ENCODE measurements around the gene RDX. TPM values are rescaled to one million over a fixed set of nuclear protein-coding genes. Genes with fewer than 3 reads are reported as not detected.
A peak's percentile ranks its signal among the peaks of the same experiment; 100 is the strongest.
"Not testable (repeated sequence)": the region's sequence is repeated elsewhere in the genome, so short reads cannot be mapped to it uniquely, and the experiment has no call there.

The RDX gene
- total RNA-seq, 1 donor from 2014 or later: 56.3 TPM

DNA sequence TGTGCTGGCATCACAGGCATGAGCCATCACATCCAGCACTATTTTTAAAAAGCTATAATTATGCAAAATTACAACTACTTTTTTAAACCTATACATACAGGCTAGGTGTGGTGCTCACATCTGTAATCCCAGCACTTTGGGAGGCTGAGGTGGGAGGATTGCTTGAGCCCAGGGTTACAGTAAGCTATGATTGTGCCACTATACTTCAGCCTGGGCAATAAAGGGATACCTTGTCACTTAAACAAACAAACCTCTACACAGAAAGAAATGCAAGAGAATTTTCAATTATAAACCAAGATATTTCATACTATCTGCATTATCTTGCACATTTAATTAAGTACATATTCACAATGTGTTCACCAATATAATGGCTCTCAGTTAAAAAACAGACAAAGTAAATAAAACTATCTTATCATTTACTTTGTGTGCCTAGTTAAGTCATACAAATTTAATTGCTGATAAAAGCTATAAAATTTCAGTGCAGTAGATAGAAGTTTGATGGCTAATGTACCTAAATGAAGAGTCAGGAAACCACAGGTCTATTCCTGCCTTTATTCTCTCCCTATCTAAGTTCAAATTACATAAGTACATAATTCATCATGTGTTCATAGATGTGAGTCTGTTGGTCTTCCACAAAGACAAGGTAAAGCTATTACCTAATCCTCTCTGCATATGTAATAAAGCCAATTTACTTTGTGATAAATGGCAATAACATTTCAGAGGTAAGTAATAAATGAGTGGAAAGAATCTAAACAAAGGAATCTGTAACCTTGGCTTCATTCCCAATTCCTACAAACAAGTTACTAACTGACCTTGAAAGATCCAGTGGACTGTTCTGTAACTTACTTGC is 9.0 kb upstream of the RDX start:
- DNase-seq: no peak

DNA sequence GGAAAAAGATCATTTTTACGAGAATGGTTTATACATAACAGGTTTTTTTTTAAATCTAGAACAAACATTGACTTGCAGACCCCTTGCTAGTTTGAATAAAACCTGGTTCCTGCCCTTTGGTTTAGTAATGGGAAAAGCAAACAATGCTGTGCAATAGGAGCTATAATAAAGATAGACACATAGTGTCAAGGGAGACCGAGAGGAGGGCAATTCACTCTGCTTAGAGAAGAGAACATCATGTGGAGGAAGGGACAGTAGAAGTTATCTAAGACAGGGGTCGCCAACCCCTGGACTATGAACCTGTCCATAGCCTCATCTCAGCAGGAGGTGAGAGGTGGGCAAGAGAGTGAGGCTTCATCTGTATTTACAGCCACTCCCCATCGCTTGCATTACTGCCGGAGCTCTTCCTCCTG is 7.0 kb upstream of the RDX start:
- DNase-seq: no peak

DNA sequence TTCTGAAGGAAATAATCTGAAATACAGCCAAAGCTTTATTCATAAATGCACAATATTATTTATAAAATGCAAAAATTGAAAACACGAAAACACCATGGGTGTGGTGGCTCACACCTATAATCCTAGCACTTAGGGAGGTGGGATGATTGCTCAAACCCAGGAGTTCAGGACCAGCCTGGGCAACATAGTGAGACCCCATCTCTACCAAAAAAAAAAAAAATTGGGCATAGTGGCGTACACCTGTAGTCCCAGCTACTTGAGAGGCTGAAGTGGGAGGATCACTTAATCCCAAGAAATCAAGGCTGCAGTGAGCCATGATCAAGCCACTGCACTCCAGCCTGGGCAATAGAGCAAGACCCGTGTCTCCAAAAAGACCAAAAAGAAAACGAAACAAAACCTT is 5.2 kb upstream of the RDX start:
- no peak for DNase-seq

DNA sequence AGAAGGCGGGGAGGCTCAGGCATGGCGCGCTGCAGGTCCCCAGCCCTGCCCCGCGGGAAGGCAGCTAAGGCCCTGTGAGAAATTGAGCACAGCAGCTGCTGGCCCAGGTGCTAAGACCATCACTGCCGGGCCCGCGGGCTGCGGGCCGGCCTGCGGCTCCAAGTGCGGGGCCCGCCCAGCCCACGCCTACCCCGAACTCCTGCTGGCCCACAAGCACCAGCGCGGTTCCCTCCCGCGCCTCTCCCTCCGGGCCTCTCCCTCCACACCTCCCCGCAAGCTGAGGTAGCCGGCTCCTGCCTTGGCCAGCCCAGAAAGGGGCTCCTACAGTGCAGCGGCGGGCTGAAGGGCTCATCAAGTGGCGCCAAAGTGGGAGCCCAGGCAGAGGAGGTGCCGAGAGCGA is 4.6 kb upstream of the RDX start:
- no peak for DNase-seq

DNA sequence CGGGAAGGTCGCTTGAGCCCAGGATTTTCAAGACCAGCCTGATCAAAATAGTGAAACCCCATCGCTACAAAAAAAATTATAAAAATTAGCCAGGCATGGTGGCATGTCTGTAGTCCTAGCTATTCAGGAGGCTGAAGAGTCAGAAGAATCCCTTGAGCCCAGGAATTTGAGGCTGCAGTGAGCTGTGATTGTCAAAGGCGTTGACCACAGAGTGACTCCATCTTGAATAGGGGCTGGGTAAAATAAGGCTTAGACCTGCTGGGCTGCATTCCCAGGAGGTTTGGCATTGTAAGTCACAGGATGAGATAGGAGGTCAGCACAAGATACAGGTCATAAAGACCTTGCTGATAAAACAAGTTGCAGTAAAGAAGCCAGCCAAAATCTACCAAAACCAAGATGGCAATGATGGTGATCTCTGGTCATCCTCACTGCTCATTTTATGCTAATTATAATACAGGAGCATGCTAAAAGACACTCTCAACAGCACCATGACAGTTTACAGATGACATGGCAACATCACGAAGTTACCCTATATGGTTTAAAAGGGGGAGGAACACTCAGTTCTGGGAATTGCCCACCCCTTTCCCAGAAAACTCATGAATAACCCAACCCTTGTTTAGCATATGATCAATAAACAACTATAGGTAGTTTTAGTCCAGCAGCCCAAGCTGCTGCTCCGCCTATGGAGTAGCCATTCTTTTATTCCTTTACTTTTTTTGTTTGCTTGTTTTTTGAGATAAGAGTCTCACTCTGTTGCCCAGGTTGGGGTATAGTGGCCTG is 2.8 kb upstream of the RDX start:
- no peak for DNase-seq

DNA sequence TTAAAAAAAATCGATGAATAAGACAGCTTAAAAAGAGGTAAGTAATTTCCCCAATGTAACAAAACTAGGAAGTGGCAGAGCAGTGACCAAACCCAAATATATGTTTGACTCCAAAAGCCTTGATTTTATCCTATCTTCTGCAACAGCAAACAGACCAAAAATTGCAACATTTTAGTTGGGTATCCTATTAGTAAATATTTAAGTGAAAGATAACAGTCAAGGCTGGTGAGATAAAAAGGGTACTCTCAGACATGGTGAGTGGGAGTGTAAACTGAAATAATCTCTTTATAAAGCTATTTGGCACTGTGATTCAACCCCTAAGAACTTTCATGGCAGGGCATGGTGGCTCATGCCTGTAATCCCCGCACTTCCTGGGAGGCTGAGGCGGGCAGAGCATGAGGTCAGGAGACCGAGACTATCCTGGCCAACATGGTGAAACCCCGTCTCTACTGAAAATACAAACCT is 1.9 kb upstream of the RDX start:
- DNase-seq: no peak

DNA sequence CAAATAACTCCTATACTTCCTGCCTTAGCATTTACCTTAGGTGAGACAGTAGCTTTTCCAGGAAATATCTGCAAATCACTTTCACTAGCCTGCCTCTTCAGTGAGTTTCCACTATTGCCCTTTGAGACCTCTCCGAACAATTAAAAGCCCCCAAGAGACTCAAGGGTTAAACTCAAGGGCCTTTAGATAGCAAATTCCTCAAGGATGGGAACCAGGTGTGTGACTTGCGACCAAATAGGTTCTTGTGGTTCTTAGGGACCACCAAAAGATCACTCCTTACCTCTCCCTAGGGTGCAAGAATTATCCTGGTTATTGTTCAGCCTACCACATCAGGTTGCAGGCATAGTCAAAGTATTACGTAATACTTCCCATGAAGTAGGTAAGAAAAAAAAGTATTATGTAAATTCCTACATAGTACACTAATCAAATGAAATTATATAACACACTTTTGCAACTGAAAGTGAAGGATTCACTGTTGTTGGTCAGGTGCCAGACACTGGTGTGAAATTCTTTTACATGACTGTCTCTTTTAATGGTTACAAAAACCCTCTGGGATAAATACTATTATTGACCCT is 1.4 kb upstream of the RDX start:
- DNase-seq: peak; percentile 0

DNA sequence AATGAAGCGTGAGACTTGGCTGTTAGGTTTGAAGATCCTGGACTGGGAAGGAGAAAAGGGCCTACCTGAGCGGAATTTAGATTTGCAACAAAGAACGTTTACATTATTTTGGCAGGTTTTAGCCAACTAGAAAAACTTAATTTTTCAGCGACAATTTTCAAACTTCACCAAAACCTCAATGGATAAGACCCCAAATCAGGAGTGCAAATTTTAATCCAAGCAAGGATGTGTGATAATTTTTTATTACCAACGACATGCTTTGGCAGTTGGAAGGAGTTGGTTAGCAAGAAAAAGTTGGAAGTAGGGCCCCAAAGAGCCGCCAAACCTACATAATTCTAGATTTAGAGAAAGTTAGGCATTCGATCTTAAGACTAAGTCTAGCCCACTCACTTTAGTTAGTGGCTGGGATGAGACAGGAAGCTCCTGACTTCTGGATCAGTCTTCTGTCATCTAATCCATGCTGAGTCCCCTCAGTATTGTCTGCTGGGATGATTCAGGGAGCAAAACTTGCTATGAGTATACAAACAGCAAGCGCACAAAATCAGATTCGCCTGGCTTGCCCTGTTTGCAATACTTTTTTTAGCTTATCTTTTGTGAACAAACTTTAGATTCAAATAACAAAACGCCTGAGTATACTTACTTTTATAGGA is 787 bp upstream of the RDX start:
- DNase-seq: no peak

DNA sequence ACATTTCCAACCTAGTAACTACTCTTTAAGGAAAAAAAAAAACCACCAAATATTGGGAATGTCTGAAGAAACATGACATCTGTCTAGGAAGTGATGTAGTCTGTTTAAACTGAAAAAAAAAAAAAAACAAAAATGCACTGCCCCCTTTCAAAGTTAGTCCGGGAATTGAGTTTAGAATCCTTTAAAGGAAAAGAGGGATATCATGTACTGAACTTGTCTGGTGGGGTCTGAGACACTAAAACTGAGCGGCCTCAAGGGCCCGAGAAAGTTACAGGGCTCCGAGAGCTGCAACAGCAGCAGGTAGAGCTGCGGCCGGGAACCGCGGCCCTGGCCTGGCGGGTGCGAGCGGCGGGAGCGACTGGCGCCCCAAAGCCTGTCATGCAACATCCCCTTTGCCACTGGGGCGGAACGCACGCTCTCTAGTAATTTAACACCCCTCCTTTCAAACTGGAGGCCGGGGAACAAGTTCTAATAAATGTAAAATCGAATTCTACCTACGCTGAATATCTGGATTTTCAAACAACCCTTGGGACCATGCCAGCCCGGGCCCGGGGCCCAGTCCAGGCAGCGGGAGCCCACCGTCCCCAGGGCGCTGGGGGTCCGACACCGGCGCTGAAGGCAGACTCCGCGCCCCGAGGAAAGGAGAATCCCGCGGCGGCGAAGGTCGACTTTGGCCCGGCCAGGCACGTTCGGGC is 736 bp downstream of the RDX start:
- DNase-seq: peak; percentile 60

DNA sequence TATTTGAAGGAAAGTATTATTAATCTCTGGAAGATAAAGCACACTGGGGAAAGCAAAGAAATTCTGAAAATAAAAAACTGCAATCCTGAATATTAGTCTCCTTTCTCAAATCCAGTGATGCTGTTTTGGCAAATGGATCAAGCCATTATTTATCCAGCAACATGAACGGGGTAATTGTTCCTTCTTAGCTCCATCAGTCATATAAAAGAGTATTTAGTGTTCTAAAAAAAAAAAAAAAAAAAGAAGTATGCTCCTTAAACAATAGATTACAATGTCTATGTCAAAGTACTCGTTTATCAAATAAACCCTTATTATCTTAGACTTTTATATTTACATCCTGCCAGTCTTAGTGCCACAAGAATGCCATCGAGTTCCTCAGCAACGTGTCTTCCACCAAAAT is 1.3 kb downstream of the RDX start:
- no peak for DNase-seq

DNA sequence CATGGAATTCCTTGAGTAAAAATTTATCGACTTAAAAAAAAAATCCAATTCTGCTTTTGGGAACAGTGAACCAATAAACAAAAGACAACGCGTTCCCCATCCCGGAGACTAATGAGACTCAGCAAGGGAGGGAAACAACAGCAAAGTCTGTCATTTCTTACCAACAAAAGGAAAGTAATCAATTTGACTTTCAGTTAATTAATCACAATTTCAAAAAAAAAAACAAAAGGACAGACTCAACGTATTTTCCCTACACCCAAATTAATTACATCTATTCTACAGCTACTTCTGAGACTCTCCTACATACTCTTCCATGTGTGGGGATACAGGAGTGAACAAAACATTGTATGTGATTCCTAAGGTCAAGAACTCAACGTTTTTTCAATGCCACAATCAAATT is 1.9 kb downstream of the RDX start:
- DNase-seq: no peak

DNA sequence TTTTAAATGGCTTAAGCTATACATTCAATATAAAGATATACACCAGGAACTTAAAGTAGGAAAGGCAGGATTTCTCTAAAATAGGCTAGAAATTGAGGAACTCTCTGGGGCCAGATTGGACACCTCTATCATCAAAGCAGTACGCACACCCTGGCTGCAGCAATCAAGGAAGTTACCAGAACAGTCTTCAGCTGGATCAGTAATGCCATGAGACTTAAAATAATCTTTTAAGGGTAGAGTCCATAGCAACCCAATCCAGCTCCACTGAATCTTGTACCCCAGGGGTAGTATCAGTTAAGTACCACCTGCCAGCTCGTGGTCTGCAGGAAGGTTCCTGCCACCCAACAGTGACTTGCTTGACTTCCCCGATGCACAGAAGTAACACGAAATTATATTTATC is 3.0 kb downstream of the RDX start:
- no peak for DNase-seq

DNA sequence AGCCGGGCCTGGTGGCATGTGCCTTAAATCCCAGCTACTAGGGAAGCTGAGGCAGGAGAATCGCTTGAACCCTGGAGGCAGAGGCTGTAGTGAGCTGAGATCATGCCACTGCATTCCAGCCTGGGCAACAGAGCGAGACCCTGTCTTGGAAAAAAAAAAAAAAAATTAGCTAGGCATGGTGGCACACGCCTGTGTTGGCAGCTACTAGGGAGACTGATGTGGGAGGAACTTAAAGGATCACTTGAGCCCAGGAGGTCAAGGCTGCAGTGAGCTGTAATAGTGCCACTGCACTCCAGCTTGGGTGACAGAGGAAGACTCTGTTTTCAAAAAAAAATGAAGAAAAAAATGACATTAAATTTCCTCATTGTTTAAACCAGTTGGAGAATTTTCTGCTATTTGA is 4.3 kb downstream of the RDX start:
- DNase-seq: not testable (repeated sequence)

DNA sequence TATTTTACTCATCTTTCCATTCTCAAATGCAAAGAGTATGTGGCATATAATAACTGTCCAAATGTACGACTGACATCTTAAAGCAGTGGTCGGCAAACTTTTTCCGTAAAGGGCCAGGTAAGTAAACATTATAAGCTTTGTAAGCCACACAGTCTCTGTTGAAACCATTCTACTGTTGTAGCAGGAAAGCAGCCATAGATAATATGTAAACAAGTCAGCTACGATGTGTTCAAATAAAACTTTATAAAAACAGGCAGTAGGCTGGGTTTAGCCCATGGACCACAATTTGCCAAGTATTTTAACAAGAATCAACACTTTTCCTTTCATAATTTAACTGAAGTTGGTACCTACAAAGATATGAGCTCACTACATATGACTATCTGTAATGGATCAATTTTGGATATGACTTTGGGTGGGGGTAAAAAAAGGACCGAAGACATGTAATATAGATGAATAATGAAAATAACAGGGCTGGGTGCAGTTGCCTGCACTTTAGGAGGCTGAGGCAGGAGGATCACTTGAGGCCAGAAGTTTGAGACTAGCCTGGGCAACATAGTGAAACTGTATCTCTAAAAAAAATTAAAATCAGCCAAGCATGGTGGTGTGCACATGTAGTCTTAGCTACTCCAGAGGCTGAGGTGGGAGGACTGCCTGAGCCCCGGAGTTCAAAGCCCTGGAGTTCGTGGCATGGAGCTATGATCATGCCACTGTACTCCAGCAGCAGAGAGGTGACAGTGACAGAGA is 5.7 kb downstream of the RDX start:
- no peak for DNase-seq

DNA sequence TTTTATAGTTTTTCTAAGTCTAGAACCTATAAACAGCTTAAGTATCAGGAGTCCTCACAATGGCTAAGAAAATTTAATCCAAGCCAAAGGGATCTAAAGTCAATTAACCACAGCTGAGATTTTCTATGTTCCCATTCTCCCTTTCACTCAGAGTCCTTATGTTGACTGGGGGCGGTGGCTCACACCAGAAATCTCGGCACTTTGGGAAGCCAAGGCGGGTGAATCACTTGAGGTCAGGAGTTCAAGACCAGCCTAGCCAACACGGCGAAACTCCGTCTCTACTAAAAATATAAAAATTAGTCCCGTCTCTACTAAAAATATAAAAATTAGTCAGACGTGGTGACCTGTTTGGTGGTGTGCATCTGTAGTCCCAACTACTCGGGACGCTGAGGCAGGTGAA is 6.9 kb downstream of the RDX start:
- no peak for DNase-seq

DNA sequence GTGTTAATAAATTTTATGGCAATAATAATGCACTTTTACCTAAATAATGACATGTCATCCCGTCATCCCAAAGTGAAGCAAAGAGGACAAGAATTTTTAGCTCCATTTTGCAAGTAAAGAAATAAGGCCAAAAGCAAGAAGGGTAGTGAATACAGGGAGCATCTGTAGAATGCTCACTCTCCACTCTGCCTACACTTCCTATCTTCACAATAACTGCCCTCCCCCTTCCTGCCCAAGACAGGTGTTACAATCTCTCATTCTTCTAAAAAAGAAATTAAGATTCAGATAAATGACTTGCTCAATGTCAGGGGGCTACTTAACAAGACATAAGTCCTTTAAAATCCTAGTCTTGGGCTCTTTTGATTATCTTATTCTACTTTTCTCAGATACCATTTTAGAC is 8.9 kb downstream of the RDX start:
- DNase-seq: no peak

DNA sequence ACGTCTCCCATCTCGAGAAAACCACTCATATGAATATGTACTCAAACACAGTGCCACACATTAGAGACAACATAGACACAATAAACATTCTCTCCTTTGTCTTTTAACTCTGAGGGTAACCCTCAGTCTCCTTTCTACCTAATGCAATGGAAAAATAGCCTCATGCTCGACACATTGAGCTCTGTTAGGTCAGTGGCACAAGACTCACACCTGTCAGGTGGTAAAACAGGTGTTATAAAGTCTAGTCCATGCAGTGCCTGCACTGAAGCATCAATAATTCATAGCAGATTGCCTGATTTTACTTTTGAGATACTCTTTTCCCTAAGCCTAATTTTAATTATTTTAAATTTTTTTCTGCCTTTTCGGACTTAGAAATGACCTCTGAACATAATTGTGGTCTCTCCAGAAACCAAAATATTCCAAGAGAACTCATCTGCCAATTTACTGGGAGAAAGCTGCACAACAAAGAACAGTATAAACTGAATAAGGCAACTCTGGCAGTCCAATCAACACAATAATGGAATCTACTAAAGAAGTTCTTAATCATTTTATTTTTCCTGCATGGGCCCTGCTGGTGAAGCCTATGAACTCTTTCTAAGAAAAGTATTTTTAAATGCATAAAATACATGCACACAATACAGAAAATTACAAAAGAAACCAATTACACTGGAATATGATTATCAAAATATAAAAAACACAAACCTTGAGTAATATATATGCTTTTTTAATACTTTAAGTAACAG is 9.9 kb downstream of the RDX start:
- no peak for DNase-seq

DNA sequence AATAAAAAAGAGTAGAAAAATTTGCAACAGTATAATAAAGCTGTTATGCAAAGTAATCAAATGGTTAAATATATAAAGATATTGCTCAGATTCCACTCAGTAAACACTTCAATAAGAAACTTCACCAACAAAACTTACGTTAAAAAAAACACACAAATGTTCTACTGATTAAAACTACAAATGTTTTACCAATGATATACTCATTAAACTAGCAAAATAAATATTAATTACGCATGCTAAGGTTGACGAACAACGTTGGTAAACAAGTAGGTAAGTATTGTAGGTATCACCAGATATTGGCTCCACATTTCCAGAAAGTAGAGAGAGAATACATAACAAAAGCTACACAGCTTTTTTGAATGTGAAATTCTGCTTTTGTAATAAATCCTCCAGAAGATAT is 12.6 kb downstream of the RDX start:
- no peak for DNase-seq

DNA sequence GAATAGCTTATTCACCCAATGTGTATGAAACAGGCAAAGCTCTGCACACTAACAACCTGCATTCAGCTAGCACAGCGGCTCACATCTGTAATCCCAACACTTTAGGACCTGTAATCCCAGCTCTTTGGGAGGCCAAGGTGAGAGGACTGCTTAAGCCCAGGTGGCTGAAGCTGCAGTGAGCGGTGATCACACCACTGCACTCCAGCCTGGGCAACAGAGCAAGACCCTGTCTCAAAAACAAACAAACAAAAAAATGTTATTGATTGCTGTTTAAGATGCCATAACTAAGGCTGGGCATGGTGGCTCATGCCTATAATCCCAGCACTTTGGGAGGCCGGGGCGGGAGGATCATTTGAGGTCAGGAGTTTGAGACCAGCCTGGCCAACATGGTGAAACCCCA is 15.8 kb downstream of the RDX start:
- DNase-seq: not testable (repeated sequence)

DNA sequence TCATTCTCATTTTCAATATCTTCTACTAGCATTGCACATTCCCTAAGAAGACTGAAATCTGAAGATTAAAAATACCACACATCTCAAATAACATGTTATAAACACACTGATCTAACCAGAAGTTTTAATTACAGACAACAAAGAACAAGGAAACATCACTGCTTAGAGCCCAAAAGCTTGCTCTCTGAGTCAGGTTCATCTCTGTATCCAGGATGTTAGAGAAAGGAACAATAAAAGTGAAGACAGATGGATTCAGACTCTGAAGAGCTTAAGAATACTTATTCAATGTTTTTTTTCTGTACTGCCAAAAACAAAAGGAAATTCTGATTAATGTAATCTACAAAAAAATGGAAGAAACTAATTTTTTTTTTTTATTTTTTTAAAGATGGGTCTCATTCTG is 16.5 kb downstream of the RDX start:
- no peak for DNase-seq

DNA sequence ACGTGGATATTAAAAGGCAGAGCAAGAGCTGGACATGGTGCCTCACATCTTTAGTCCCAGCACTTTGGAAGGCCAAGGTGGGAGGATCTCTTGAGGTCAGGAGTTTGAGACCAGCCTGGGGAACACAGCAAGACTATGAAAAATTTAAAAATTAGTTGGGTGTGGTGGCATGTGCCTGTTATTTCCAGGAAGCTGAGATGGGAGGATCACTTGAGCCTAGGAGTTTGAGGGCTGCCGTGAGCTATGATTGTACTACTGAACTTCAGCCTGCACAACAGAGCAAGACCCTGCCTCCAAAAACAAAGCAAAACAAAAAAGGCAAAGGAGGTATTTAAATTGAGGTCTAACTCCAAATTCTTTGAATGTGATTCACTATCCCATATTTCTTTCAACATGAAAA is 23.5 kb downstream of the RDX start:
- DNase-seq: no peak

Measured in skin of body (tissue), 2 donors.